HG02840 (cell line): Measurements from ENCODE around the gene SLC25A47.
"Not testable (repeated sequence)": the region's sequence is repeated elsewhere in the genome, so short reads cannot be mapped to it uniquely, and the experiment has no call there.

Experiments used
- ATAC-seq: cut with Tn5 transposase; IDR thresholded peaks from one replicate; pipeline ENCODE4 v1.9.1; 2021; ENCODE audit warnings: mild to moderate bottlenecking, moderate library complexity, moderate number of reproducible peaks; ENCODE audit not compliant: unreplicated experiment, low FRiP score

Gene SLC25A47

GRCh38 chr14:100341301-100342031 is 18.3 kb downstream of the SLC25A47 start:
- no peak for ATAC-seq

DNA sequence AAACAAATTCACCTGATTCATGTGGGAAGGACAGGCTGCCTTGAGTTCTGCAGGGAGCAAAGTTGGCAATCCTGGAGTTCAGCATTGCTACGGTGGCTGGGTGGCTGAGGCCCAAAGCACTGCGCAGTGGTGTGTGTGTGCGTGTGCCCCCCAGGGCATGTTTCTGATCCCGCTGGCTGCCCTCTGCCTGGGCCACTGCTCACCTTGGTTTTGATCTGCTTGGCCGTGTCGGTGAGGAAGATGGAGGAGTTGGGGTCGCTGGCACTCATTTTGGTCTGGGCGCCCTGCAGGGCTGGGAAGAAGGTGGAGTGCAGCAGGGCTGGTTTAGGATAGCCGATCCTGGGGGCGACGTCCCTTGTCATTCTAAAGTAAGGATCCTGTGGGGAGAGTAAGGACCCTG is 19.1 kb downstream of the SLC25A47 start:
- no peak for ATAC-seq

- not testable (repeated sequence) for ATAC-seq
Observed at GRCh38 chr14:100342826-100343225, 19.7 kb downstream of the SLC25A47 start.

DNA sequence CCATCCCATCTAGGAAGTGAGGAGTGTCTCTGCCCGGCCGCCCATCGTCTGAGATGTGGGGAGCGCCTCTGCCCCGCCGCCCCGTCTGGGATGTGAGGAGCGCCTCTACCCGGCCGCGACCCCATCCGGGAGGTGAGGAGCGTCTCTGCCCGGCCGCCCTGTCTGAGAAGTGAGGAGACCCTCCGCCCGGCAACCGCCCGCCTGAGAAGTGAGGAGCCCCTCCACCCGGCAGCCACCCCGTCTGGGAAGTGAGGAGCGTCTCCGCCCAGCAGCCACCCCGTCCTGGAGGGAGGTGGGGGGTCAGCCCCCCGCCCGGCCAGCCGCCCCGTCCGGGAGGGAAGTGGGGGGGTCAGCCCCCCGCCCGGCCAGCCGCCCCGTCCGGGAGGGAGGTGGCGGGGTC is 21.5 kb downstream of the SLC25A47 start:
- ATAC-seq, result not testable (repeated sequence)

- no peak for ATAC-seq
Observed at GRCh38 chr14:100345711-100346110, 22.6 kb downstream of the SLC25A47 start.

GRCh38 chr14:100346306-100347091 is 23.4 kb downstream of the SLC25A47 start:
- no peak for ATAC-seq

- ATAC-seq, result no peak
Observed at GRCh38 chr14:100348253-100348729, 25.2 kb downstream of the SLC25A47 start.

DNA sequence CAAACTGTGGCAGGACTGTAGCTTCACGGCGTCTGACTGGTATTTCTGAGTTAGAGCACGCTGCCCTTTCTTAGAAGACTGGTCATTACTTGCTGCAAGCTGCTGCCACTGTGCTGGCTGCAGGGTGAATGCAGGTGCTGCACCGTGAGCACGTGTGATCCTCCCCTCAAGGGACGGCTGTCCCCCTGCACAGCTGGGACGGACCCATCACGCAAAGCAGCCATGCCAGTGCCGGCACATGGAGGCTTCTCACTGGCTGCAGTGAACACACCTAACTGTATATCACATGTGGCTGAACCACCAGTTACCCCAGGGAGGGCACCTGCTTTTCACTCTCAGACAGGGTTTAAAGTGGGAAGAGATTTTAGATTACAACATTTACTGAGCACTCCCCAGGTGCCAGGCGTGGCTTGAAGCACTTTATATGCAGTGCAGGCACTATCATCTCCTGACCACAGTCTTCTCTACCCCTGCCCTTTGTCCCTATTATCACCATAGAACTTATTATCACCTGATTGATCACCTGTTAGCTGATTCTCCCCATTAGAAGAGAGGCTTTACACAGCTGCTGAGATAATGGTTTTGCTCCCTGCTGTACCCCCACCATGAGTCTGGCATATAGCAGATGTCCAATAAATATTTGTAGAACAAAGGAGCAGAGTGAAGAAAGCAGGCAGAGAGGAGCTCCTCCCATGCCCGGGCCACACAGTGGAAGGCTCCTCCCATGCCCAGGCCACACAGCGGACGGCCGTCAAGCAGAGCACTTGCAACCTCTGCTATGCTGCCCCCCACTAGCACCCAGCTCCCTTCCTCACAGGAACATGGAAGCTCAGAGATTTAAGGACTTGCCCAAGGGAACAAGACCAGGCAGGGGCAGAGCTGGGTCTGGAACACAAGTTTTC is 25.9 kb downstream of the SLC25A47 start:
- no peak for ATAC-seq

DNA sequence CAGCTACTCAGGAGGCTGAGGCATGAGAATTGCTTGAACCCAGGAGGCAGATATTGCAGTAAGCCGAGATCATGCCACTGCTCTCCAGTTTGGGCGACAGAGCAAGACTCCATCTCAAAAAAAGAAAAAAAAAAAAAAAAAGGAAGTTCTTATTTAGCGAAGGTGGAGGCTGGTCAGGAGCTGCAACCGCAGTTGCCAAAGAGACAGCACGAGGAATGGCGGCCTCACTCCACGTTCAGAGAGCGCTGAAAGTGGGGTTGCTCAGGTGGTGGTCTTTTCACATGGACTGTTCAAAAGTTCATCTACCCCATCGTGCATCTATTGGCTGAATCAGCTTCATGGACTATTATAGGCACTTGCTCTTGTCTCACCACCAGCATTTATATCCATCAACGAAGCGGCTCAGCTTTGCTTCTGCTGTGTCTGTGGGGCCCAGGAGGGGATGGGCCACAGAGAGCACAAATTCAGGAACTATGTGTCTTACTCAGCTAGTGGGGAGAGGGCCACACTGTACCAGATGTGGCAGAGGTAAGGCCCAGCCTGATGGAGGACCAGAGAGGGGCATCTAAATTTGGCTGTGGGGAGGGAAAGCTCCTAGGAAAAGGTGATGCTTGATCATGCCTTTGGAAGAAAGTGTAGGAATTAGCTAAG is 27.3 kb downstream of the SLC25A47 start:
- ATAC-seq, result no peak

DNA sequence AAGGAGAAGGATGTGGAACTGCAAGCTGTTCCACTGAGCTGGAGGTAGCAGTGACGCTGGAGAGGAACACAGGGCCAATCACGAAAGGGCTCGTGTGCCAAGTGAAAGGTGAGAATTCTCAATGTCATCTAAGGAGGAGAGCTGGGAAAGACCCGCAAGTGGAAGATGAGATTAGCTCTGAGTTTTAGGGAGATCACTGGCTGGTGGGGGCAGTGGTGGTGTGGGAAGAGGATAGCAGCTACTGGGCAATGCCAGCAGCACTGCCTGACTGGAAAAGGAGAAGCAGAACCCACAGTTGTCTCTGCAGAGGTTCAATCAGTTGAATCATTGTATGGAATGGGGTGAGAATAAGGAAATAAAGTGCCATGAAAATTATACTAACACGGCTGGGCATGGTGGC is 27.8 kb downstream of the SLC25A47 start:
- ATAC-seq, result no peak

DNA sequence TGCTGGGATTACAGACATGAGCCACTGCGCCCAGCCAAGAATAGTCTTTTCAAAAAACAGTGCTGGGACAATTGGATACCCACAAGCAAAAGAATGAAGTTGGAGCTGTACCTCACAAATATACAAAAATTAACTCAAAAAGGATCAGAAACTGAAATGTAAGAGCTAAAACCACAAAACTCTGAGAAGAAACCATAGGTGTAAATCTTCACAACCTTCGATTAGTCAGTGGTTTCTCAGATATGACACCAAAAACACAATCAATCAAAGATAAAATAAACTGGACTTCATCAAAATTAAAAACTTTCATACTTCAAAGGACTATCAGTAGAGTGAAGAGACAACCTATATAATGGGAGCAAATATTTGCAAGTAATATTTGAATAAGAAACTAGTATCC is 35.3 kb downstream of the SLC25A47 start:
- ATAC-seq, result no peak

- ATAC-seq, result no peak
Observed at GRCh38 chr14:100359111-100359510, 36.0 kb downstream of the SLC25A47 start.

GRCh38 chr14:100359881-100360280 is 36.7 kb downstream of the SLC25A47 start:
- ATAC-seq, result no peak

DNA sequence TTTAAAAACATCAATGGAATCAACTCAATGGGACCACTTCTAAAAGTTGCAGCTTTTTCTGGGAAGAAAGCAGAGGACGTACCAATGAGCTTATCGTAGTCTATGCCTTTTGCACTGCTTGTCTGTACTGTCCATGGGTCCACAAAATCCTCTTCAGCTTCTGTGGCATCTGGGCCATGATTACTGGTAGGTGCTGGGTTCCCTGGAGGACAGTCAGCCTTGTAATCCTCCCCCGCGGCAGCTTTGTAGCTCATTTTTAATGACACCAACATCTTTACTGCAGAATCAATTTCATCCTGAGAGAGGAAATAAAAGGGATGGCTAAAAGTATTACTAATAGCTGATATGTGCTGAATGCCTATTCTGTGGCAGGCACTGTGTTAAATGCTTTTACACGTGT is 38.5 kb downstream of the SLC25A47 start:
- ATAC-seq, result no peak

- ATAC-seq, result no peak
Observed at GRCh38 chr14:100362311-100362927, 39.3 kb downstream of the SLC25A47 start.

DNA sequence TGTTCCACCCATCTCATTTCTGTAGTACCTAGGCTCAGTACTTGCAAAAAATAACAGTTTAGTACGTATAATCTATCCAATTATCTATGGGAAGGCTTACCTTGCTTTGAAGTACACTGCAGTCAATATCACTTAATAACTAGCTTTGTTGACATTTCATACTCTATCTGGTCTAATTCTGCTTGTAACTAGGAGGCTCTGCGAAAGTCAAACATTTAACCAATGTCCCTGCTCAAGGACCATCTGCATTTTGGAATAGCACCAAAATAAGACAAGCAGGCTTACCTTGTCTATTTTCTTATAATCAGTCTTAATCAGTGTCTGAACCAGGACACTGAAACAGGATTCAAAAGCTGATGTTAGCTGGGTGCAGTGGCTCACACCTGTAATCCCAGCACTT is 39.9 kb downstream of the SLC25A47 start:
- ATAC-seq, result no peak

- no peak for ATAC-seq
Observed at GRCh38 chr14:100364403-100364802, 41.3 kb downstream of the SLC25A47 start.

DNA sequence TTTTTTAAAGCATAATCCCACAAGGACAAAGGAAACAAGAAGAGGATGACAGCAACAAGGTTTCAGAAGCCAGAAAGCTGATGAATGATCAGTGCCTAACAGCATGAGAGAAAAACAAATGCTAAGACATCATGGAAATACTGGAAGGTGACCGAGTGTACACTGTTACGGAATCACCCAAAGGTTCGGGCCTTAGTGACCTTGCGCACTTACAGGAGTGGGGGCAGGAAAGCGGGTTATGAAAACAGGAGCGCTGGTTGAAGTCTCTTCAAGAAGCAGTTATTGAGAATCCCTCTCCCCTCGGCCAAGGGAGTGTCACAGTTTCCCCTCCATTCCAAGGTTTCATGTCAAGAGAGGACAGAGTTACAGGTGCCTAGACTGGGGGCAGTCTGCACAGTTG is 42.6 kb downstream of the SLC25A47 start:
- no peak for ATAC-seq

DNA sequence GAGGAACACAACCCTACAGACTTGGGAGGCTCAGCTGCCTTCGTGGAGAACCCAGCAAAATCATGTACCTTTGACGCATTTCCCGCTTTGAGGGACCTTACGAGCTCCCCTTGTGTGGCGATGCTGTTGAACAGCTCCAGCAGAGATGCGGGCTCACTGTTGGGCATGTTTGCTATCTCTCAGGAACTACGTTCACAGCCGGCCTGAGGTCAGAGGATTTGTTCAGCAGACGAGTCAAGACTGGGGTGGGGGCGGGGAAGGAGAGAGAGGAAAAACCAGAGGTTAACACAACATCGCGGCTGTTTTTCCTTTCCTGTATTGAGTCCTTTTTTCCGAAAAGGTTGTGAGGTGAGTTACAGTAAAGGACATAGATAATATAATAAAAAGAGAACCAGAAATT is 45.9 kb downstream of the SLC25A47 start:
- ATAC-seq, result no peak

- ATAC-seq, result no peak
Observed at GRCh38 chr14:100370003-100370402, 46.9 kb downstream of the SLC25A47 start.
